Activated T-cell treated with anti-CD3 and anti-CD28 coated beads for 1 hour (primary cell): ENCODE measurements around the gene TRAF3IP1.
A peak's percentile ranks its signal among the peaks of the same experiment; 100 is the strongest.
"Not testable (repeated sequence)": the region's sequence is repeated elsewhere in the genome, so short reads cannot be mapped to it uniquely, and the experiment has no call there.

Experiments
- DNase-seq: peaks from one replicate; pipeline ENCODE4 v3.0.0-alpha.2; 2020; ENCODE audit warnings: low read depth

The TRAF3IP1 gene, protein sequence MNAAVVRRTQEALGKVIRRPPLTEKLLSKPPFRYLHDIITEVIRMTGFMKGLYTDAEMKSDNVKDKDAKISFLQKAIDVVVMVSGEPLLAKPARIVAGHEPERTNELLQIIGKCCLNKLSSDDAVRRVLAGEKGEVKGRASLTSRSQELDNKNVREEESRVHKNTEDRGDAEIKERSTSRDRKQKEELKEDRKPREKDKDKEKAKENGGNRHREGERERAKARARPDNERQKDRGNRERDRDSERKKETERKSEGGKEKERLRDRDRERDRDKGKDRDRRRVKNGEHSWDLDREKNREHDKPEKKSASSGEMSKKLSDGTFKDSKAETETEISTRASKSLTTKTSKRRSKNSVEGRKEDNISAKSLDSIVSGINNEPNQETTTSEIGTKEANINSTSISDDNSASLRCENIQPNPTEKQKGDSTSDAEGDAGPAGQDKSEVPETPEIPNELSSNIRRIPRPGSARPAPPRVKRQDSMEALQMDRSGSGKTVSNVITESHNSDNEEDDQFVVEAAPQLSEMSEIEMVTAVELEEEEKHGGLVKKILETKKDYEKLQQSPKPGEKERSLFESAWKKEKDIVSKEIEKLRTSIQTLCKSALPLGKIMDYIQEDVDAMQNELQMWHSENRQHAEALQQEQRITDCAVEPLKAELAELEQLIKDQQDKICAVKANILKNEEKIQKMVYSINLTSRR

DNA sequence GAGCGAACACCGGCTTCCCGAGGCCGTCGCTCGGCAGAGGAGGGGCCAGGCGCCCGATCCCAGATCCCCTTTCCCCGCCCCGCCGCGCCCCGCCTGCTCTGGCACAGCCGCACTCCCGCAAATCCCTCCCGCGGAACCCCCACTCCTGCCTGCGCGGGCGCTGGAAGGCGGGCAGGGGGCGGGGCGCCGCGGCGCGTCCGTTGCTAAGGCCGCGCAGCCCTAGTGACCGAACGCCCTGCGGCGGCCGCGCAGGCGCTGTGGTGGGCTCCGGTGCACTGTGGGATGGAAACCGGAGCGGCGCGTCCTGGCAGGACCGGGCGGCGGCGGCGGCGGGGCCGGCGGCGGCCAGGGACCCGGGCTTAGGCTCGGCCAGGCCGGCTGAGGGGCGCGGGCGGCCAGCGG lies at the start of gene TRAF3IP1:
TRAF3IP1 (plus strand) TSS at position 273 of the 402 bp plus-strand sequence. CDS start 145 bp downstream, outside the sequence.
- peak; percentile 81 for DNase-seq

GRCh38 chr2:238270606-238271005 lies 49.7 kb upstream of the TRAF3IP1 start:
- no peak for DNase-seq

DNA sequence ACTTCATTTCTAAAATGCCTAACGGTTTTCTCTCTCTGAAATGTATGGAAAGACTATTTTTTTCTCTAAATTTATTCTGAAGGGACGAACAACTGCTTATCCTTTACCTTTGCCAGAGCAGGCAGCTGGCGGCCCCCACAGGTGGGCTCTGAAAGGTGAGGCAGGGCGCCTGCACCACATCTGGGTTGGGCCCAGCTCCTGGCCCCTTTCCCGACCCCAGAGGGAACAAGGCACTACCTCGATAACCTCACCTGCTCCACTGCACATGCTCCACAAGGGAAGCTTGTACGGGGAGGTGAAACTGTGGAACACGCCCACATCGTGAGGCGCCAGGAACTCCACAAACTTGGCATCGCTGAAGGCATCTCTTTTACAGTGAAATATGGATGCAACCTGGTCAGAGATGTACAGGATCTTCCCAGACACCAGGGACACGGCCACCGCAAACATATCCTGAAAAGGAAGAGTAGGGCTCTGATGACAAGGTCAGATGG lies 49.2 kb upstream of the TRAF3IP1 start:
- DNase-seq, result no peak

GRCh38 chr2:238271686-238272085 lies 48.6 kb upstream of the TRAF3IP1 start:
- not testable (repeated sequence) for DNase-seq

GRCh38 chr2:238272156-238272555 lies 48.2 kb upstream of the TRAF3IP1 start:
- DNase-seq, result no peak

GRCh38 chr2:238273433-238273832 lies 46.9 kb upstream of the TRAF3IP1 start:
- DNase-seq, result not testable (repeated sequence)

DNA sequence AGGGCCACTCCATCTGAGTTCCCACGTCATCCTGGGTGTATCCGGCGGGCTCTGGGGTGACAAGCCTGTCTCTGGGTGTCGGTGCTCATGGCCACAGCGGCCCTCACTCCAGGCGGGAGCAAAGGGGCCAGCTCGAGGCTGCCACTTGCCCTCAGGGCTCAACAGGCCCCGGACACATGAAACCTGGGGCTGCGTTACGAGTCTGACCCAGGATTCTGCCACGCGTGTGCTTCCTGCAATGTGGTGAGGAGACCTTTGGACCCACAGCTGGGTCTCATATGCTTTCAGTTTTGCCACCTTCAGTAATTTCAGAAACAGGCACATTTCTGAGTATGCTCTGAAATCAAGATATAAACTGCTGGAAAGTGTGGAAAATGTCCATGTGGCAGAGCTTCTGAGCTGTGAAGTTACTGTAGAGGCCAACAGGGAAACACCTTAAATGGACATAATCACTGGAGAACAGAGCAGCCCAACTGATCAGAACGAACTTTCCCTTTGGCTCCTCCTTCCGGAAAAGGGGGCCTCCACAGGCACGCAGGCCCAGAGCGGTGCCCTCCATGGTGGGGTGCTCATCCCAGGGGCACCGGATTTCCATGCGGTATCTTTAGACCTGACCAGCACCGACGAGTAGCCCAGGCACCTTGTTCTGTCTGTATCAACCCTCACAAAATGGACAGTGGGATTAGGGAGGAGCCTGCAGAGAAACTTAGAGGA lies 46.0 kb upstream of the TRAF3IP1 start:
- DNase-seq, result no peak

- DNase-seq, result no peak
Measured at GRCh38 chr2:238277695-238278094, 42.6 kb upstream of the TRAF3IP1 start.

DNA sequence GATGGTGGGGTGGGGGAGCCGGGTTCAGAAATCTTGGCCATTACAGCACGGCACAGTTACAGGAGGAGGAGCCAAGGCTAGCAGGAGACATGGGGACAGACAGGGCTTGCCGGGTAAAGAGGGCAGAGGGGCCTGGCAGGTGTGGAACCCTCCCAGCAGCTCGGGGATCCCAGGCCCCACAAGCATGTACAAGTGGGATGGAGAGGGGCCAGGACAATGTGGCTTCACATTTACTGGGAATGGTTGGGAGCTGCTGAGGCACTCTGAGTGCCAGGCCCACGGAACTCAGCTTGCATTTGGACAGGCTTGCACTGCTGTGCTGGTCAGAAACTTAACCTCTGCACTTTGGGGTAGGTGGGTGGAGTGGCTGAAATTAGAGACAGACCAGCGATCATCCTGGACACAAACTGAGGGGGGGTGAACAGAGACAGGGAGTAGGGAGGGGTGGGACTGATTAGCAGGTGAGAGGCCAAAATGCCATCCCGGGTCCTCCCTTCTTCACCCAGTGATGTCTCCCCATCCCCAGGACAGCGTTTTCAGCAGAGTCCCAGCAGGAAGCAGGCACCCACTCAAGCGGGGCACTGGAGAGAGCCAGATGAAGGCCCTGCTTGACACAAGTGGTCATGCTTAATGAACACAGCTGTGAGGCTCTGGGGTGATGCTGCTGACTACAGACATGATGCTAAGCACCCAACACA lies 41.5 kb upstream of the TRAF3IP1 start:
- no peak for DNase-seq

DNA sequence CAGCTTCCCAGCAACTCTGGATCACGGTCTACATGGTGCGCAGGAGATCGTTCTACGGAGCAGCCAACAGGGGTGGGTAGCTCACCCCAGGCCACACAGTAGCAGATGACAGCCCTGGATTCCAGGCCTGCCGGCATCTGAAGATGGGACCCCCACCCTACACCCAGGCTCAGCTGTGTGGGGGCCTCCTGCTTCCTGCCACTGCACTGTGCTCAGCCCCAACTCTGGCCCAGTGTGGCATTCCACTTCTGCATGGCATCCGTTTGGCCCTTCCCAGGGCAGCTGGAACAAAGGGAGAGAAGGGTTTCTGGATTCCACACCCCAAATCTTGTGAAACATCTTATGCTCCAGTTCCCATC lies 41.0 kb upstream of the TRAF3IP1 start:
- DNase-seq, result no peak

DNA sequence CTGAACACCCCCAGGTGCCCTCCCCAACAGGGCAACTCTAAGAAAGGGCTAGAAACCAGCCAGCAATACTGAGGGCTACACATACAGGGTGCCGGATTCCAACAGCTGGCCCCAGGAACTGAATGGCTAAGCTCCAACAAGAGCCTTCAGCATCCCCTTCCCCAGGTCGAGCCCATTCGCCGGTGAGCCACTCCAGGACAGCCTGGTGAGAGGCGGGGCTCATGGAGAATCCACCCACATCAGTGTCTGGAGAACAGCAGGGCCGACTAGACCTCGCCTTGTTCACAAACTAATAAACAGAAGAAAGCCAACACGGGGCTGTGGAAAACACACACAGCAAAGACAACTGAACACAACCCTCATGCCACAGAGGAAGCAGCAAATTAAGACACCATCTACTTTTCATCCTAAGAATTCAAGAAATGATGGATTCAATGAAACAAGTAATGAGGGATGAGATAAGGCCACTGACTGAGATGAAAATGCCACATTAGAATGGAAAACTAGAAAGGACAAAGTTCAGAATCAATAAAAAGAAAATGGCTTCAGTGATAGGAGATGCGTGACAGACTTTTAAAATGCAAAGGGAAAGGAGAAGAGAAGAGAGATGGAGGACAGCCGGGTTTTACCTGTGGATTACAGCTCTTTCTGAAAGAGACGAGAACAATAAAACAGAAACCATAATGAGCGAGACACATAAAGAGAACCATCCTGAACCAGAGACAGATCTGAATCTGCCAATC lies 40.1 kb upstream of the TRAF3IP1 start:
- no peak for DNase-seq

- no peak for DNase-seq
Measured at GRCh38 chr2:238281826-238282480, 38.4 kb upstream of the TRAF3IP1 start.

DNA sequence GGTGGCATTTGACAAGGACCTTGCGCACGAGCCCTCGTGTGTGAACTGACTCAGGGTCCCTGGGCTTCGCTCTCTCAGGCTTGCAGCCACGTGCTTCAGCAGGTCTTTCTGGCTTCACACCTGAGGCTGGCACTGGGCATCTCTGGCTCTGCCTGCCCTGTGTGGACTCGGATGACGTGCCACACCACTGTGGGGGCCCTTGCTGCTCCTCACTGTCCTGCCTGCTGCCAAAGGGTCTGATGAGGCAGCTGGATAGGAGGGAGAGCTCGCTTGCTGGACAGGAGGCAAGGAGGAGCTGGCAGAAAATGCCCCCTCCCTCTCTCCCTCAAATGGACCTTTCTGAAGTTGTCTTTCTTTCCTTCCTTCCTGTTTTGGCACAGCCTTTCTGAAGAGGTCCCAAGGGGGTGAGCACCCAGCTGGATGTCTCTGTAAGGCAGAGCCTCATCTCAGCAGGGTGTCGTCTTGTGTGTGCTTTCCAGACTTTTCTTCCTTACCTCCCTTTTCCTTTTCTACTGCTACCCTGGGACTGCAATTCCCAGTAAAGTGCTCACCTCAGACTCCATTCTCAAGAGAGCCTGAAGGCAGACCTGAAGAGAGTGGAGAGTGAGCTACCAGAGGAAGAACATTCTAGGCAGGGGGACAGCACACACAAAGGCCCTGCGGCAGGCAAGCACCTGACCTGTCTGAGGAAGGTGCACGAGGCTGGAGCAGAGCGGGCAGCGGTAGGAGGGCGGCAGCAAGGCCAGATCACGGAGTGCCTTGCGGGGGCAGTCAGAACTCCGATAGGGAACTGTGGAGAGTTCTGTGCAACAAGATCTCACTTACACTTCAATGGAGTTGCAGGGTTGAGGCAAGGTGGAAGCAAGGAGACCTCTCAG lies 37.2 kb upstream of the TRAF3IP1 start:
- no peak for DNase-seq

DNA sequence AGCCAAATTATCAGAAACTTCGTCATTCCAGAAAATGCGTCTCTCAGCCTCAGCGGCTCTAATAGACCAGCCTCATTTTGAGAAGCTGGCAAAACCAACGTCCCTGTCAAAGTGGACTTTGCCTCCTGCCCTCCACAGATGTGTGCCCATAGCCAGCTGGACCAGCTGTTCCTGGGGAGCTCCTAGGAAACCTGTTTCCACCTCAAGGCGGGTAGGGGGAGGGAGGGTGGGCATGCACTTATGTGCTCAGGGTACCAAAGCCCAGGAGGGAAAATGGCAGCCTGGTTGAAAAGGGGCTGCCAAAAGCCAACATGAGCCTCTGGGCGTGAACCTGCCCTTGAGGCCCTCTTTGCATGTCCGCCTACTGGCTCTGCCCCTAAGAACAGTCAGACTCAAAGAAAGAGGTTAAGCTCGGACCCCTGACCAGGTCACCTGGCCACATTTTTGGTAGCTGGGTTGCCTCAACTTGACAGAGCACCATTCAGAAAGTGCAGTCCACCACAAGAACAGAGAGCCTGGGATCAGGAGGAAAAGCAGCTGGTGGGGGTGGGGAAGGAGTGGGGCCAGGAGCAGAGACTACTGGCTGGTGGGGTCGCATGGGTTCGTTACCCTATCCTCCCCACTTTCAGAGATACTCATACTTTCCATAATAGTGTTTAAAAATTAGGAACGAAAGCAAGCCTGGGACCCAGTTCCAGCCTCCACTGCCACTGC lies 35.4 kb upstream of the TRAF3IP1 start:
- DNase-seq, result no peak

- no peak for DNase-seq
Measured at GRCh38 chr2:238285653-238286082, 34.6 kb upstream of the TRAF3IP1 start.

- DNase-seq, result no peak
Measured at GRCh38 chr2:238286095-238286494, 34.2 kb upstream of the TRAF3IP1 start.

GRCh38 chr2:238286551-238286950 lies 33.8 kb upstream of the TRAF3IP1 start:
- no peak for DNase-seq

DNA sequence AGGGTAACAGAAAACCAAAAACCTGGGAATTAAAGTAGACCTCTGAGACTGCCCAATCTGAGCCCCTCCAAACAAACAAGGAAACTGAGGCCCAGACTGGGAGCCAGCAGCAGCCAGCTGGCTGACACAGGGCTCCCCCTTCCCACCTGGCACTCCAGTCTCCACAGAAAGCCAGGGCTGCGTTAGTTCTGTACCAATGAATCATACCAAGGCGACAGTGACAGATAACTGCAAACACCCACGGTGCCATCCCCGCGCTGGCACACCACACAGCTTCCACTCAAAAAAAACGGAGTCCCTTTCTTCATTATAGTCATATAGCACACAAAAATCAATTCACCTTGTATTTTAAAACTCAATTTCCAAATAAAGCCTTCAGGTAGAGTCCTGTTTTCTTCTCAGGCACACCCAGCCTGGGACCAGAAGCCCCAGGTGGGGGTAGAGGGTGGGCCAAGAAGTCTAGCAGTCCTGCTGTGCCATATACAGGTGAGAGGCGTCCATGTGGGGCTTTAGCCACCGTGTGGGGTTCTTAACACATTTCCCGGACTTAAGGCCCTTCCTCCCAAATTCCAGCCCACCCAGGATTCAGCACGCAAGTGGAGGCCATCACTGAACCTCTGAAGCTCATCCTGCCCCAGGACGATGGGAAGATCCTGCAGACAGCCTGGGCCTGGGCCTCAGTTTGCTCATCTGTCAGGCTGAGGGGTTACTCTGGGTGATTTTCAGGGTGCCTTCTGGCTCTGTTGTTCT lies 33.2 kb upstream of the TRAF3IP1 start:
- DNase-seq, result no peak
